Midbrain (tissue), 1 donor: ENCODE results near the gene HMGCR.
"Not testable (repeated sequence)": the region's sequence is repeated elsewhere in the genome, so short reads cannot be mapped to it uniquely, and the experiment has no call there.

Source experiments
- DNase-seq: peaks from one replicate; lab custom pipeline; 2025; lab: John Stamatoyannopoulos, UW

Gene HMGCR

DNA sequence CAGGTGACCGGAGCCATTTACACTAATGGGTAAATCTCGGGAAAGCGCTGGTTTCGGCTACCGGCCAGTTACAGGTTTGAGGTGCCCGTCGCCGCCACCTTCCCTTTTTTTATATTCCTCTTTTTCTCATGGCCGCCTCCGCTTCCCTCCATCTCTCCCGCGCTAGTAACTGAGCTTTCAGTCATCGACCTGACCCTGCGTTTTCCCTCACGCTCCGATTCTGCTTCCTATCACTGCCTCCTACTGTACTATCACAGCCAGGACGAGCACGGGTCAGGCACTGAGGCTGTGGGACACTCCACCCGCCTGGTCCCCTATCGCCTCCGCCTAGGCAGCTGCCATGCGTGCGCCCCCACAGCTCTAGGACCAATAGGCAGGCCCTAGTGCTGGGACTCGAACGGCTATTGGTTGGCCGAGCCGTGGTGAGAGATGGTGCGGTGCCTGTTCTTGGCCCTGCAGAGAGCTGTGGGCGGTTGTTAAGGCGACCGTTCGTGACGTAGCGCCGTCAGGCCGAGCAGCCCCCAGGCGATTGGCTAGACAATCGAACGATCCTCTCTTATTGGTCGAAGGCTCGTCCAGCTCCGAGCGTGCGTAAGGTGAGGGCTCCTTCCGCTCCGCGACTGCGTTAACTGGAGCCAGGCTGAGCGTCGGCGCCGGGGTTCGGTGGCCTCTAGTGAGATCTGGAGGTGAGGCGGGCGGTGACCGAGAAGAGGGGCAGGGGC lies at the start of gene HMGCR:
Gene HMGCR (plus strand): TSS at position 606 of the 722 bp plus-strand sequence. CDS start 5,386 bp downstream, outside the sequence.
- DNase-seq: peak; percentile 99

DNA sequence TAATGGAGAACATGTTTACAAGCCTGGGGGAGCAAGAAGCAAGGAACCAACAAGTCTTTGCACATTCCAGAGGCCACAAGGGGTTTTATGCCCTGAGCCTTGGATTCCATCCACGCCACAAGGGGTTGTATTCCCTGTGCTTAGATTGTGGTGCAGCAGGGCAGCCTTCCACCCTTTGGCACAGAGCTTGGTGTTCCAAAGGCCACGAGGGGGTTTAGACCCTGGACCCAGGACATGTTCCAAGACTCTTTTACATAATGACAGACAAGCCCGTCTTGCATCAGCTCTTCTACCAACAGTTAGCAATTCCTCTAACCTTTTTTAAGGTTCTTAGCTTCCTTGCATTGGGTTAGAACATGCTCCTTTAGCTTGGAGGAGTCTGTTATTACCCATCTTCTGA lies 45.2 kb upstream of the HMGCR start:
- DNase-seq: not testable (repeated sequence)

DNA sequence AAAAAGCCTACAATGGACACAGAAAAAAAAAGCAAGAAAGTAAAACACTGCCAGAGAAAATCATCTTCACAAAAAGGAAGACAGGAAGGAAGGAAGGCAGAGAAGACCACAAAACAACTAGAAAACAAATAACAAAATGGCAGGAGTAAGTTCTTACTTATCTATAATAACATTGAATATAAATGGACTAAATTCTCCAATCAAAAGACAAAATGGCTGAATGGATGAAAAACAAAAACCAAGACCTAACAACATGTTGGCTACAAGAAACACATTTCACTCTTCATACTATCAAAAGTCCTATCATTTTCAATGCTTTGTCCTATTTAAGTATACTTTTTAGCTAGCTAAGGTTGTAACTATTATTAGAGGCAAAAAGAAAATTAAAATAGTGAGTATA lies 36.9 kb upstream of the HMGCR start:
- no peak for DNase-seq

DNA sequence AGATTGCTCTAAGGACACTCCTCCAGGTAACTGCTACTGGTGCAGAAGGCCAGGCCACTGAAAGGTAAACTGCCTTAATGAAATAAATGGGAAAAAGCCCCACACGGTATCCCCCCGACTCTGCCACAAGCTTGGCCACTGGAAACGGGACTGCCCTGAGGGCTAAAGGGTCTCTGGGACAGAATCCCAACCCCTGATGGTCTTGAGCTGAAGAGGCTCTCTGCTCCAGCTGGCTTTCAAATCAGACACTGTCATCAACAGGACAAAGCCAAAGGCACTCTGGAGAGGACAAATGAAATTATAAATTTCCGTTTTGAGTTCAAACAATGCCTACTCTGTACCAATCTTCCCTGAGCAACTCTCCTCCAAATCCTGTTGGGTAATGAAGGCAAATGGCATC lies 33.6 kb upstream of the HMGCR start:
- DNase-seq: no peak

DNA sequence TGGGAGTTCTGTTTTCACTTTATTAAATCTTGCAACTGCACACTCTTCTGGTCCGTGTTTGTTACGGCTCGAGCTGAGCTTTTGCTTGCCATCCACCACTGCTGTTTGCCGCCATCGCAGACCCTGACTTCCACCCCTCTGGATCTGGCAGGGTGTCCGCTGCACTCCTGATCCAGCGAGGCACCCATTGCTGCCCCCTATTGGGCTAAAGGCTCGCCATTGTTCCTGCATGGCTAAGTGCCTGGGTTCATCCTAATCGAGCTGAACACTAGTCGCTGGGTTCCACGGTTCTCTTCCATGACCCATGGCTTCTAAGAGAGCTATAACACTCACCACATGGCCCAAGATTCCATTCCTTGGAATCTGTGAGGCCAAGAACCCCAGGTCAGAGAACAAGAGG lies 32.5 kb upstream of the HMGCR start:
- DNase-seq: not testable (repeated sequence)

DNA sequence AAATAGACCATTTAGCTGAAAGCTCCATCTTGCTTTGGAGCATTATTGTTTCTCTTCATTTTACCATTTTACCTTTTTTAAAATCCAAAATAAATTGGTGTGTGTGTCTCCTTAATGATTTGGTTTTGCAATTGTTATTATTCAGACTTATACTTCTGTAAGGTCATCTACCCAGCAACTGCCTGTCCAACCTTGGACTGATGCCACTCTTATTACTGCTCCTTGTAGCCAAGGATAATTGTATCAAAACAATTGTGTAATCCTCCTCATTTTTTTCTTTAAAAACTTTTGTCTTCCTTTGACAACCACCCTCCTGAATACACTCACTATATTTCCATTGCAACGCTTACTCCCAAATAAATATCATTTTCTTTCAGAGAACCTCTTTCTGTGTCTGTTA lies 30.3 kb upstream of the HMGCR start:
- DNase-seq: no peak

DNA sequence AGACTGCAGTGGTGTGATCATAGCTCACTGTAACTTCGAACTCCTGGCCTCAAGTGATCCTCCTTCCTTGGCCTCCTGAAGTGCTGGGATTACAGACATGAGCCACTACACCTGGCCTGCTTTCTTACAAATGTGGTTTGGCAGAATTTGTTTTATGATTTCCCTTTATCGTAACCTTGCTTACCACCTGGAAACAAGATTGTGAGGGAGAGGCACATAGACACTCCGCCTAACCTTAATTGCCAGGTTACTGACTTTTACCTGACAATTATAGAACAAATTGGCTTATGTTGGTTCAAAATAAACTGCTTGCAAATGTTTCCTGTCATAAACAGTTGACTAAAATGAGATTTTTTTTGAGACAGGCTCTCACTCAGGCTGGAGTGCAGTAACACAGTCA lies 26.8 kb upstream of the HMGCR start:
- DNase-seq: no peak

DNA sequence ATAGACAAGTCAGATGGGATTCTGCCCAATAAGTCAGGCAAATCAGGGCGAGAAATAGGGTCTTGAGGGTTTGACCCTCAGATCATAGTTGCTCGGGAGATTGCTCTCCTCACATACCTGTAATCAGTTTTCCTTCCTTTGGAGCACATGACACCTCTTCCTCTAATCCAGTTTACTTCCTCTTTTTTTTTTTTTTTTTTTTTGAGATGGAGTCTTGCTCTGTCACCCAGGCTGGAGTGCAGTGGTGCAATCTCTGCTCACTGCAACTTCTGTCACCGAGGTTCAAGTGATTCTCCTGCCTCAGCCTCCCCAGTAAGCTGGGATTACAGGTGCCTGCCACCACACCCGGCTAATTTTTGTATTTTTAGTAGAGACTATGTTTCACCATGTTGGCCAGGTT lies 17.9 kb upstream of the HMGCR start:
- DNase-seq: not testable (repeated sequence)

DNA sequence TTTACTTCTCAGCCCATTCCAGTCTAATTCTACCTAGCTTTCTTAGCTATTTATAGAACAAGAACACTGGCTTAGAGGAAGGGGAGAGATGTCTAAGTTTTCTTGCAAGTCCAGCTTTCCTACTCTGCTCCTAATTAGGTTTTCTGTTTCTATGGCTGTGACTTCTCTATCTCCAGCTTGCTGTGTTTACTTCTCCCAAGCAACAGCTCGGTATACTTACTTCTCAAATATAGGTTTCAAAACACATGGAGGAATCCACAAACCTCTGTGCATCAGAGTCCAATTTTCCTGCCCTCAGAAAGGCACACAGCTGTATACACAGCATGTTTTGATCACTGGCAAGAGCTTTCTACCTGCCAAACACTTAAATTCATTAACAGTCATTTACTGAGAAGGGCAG lies 17.4 kb upstream of the HMGCR start:
- no peak for DNase-seq

DNA sequence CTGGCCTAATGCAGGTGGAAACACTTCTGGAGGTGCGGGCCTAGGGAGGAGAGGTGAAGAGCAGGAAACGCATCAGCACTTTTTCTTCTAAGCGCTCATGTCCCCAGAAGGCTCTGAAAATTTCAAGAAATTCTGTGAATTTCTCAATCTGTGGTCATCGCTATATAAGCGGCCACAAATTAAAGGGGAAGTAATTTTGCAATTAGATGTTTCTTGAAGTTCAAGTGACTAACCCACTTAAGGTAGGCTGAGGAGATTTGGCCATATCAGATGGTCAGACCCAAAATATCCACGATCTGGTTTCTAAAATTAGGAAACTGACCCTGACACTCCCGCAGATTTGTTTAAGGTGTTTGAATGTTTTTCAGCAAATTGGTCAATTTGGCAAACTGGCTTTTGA lies 16.6 kb upstream of the HMGCR start:
- DNase-seq: no peak

DNA sequence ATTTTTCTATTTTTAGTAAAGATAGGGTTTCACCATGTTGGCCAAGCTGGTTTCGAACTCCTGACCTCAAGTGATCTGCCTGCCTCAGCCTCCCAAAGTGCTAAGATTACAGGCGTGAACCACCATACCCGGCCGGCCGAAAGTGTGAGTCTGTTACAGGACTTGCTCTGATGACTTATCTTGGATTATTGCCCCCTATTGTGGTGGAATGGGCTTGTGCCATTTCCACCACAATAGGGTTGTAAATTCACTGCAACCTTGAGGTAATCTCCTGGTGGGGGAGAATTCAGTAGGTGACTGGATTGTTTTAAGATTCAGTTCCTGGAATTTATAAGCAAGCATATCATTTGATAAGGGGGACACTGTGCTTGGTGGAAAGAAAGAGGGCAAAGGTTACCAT lies 15.0 kb upstream of the HMGCR start:
- no peak for DNase-seq

DNA sequence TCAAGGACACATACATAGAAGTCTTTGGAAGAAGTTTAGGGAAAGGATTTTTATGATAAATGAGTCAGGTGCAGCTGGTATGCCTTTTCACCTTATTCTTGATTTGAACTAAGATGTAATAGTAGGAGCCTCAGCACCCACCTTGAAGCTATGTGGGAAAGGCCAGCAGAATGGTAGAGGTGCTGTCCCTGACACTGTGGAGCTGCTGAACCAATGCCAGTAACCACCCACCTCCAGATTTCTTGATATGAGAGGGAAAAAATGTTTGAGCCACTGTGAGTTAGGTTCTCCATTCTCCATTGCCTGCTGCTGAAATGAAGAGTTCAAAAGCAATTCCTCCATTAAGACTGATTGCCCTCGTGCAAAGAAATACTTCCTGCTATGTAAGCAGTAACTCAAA lies 12.2 kb upstream of the HMGCR start:
- DNase-seq: no peak

DNA sequence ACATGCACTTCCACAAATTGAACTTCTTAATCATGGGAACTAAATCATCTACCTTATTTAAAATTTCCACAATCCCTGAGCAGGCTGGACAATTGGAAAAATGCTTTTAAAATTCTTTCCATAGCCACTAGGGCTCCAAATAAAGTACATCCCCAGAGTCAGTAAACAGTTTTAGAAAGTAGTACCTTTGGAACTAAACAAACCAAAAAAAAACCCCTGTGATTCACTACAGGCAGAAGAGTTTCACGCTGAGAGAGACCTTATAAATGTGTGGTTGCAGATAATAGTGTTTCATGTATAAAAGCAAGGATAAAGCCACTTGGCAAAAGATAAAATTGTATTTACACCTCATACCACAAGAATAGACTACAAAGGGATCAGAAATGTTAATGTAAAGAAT lies 11.8 kb upstream of the HMGCR start:
- no peak for DNase-seq

DNA sequence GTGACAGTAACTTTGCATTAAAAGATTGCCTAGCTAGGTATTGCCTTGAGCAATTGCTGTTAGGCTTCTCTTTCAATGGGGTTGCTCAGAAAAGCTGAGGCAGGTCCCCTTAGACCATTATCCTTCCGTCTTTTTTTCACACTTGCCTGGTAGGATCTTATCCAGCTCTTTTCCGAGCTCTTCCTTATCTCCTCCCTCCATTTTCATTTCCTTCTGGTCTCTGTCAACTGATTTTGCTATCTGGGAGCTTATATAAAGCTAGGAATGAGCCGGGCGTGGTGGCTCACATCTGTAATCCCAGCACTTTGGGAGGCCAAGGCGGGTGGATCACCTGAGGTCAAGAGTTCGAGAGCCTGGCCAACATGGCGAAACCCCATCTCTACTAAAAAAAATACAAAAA lies 6.6 kb upstream of the HMGCR start:
- no peak for DNase-seq

DNA sequence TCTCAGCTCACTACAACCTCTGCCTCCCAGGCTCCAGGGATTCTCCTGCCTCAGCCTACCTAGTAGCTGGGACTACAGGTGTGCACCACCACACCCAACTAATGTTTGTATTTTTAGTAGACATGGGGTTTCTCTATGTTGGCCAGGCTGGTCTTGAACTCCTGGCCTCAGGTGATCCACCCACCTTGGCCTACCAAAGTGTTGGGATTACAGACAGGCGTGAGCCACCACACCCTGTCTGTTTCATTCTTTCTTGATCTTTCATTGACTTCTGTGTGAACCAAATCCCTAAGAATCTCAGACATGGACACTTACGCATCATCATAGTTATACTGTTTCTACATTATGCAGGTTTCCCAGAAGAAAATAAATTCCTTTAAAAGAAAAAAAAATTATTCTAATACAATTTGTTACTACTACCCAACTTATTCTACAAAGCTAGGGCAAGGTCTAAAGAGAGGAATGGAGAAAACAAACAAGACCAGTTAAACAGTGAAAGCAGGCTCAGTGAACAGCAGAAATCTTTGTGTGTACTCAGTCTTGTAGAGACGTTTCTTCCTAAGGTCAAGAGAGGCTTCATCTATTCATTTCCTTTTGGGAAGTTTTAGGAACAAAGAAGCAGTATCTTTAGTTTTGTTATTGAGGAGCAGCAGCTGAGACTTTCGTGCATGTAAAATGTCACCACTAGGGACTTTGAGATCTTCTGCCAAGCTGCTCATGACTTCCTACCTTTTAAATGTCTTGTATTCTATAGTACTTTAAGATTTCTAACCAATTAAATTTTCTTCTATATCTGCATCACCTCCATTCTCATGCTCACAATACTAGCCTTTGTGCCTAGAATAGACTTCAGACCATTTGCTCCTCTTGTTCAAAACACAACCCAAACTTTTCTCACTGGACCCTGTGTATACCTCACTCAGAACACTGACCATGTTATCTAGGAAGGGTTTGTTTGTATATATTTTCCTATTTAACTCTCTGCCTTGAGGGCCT lies 5.6 kb upstream of the HMGCR start:
- no peak for DNase-seq

DNA sequence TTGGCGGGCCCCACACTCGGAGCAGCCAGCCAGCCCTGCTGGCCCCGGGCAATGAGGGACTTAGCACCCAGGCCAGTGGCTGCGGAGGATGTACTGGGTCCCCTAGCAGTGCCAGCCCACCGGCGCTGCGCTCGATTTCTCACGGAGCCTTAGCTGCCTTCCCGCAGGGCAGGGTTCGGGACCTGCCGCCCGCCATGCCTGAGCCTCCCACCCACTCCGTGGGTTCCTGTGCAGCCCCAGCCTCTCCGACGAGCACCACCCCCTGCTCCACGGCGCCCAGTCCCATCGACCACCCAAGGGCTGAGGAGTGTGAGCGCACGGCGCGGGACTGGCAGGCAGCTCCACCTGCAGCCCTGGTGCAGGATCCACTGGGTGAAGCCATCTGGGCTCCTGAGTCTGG lies 3.3 kb upstream of the HMGCR start:
- DNase-seq: not testable (repeated sequence)

DNA sequence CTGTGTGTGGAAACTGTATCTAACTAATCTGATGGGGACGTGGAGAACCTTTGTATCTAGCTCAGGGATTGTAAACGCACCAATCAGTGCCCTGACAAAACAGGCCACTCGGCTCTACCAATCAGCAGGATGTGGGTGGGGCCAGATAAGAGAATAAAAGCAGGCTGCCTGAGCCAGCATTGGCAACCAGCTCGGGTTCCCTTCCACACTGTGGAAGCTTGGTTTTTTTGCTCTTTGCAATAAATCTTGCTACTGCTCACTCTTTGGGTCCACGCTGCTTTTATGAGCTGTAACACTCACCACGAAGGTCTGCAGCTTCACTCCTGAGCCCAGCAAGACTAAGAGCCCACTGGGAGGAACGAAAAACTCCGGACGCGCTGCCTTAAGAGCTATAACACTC lies 2.6 kb upstream of the HMGCR start:
- not testable (repeated sequence) for DNase-seq

DNA sequence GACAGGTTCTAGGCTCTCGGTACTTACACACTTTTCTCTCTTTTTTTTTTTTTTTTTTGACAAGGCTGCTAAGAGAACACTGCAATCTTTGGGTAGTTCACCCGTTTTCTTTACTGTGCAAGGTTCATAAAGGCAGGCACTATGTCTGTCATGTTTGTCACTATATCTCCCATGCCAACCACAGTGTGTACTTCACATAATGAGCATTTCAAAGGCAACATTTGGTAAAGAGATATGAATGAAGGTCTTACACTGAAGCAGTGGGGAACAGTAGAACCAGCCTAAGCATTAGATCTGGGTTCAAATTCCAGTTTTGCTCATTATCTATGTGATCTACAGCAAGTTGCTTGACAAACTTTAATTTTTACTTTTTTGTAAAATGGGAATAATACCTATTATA lies 1.5 kb upstream of the HMGCR start:
- no peak for DNase-seq

DNA sequence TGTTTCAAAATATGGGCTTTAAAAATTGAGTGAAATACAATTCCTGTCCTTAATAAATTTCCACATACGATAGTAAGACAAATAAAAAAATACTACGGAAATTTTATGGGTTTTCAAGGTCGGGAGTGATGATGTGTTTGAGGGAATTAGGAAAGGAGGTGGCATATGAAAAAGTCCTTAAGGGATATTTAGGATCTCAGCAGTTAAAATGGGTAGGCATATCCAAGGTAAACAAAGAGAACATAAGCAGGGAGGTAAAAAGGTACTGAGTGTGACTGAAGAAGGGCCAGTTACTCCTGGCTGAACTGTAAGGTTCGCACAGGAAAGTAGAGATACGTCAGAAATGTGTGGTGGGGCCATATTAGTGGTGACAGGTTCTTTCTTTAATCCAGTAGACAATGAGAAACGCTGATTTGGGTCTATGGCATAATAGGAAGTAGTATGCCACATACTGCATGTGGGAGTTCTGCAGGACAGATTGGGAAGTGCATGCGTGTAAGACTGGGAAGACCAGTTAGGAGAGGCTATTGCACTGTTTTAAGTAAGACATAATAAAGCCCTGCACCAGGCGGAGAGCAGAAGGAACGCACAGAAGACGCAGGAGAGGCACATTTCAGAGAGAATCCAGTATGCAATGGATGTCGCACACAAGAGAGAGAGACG lies 937 bp upstream of the HMGCR start:
- DNase-seq: no peak

DNA sequence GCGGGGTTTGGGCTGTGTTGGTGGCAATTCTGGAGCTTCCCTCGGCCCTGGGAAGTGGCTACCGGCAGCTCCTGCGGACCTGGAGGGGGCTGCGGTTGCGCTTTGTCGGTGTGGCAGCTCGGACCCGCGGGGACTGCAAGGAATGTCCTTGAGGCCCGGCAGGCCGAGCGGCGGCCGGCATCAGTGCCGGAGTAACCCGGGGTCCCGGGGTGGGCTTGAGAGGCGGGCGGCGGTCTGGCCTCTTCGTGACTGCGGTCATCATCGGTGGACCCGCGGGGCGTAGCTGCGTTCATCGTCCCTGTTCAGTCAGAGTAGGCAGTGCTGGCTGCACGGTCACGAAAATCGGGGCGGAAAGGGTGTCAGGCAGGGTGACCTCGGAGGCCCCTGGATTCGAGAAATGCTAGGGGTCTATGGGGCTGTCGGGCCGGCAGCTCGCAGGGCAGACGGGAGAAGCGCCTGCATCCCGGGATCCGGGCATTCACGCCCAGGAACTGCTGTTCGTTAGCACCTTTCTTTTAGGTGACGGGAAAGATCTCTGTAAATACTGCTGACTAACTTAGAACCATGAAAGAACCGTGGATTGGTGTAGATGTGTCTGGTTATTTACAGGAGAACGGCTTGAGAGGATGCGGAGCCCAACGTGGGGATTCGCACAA lies 474 bp downstream of the HMGCR start:
- DNase-seq: no peak

DNA sequence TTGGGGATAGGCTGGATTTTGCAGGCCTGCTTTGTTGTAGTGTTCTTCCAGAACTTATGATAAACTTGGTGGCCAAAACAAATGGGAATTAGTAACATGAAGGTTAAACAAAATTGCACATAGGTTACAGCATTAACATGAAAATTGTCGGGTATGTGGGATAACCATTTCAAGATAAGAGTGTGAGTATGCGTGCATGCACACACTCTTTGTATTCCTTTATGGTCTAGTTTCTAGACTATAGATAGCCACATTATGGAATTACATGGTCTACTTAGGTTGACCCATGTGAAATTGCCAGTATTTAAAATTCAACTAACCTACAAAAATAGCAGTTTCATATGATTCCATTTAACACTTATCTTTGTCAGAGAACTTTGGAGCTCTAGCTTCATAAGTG lies 1.4 kb downstream of the HMGCR start:
- no peak for DNase-seq
